Adipose tissue (tissue), 3 donors: ENCODE data around the gene MTHFD2. TPM values are rescaled to one million over a fixed set of nuclear protein-coding genes. Genes with fewer than 3 reads are reported as not detected.
"Not testable (repeated sequence)": the region's sequence is repeated elsewhere in the genome, so short reads cannot be mapped to it uniquely, and the experiment has no call there.

Experiments used
- H3K27ac ChIP-seq: one replicate; pipeline ENCODE4 v1.5.1; 2013; ENCODE audit warnings: low read depth, low read length
- WGBS, 3 donors: extraction: QIAGEN DNeasy Blood & Tissue Kit; methylation state at CpG; one replicate each; pipeline ENCODE4 v1.1.7; 2013; 5-methylcytosine and 5-hydroxymethylcytosine counted together
- polyA plus RNA-seq, 3 donors: library from polyadenylated mRNA; stranded (reverse); fragments of 200-250 nt; gene quantifications; one replicate each; pipeline ENCODE4 v1.2.3, GENCODE V29; 2013
- donor health status: healthy with polysubstance abuse.
- donor health status: Bipolar disorder and iron deficiency.
- donor health status: healthy.

Gene MTHFD2
- polyA plus RNA-seq, result 10 to 100 TPM; 36.1 to 55.4 (median 41.0) TPM

DNA sequence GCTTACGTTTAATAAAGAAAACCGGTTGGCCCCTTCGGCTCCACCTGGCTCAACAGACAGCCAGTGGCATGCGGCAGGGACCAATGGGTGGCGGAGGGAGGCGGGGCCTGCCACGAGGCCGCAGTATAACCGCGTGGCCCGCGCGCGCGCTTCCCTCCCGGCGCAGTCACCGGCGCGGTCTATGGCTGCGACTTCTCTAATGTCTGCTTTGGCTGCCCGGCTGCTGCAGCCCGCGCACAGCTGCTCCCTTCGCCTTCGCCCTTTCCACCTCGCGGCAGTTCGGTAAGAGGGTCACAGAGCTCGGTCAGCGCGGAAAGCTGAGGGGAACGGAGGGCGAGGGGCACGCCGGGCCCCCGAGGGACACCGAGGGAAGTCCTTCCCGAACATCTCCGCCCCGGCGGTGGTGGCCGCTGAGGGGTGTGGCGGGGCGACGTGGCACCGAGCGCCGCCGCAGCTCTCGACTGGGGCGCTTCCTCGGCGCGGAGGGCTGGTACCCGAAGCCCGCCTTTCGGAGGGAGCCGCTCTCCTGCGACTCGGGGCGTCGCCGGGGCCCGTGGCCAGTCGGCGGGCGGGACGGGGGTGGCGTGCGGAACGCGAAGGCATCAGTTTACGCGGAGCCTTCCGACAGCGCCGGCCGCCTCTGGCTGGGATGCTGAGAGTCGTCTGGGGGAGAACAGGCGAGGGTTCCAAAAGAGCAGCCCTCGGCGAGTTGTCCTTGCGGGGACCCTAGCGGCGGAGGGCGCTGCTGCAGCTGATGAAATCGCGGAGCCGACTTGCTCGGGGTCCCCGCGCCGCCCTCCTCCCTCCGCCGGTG lies at the start of gene MTHFD2:
Gene MTHFD2 (plus strand): TSS at position 155 of the 814 bp plus-strand sequence. CDS start 27 bp downstream, at position 182.
- 0 to 1% (median 1%) methylated on average over 83 to 96 of the region's 96 CpGs for WGBS, 3 donors

DNA sequence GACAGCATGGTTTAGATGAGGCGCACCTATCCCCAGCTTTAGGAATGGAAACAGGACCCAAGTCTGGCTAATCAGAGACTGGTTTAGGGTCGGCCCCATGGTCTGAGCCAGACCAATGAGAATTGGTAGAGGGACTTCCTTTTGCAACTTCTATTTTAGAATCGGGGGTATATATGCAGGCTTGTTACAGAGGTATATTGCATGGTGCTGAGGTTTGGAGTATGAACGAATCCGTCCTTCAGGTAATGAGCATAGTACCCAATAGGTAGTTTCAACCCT lies 49.2 kb upstream of the MTHFD2 start:
- no peak overlapping the region for H3K27ac ChIP-seq
- 91 to 92% (median 92%) methylated on average over 5 of the region's 5 CpGs for WGBS, 3 donors

More for the DNA sequence above, at the start of gene MTHFD2:
- H3K27ac ChIP-seq, result peak within 1 kb of the TSS; percentile 83

DNA sequence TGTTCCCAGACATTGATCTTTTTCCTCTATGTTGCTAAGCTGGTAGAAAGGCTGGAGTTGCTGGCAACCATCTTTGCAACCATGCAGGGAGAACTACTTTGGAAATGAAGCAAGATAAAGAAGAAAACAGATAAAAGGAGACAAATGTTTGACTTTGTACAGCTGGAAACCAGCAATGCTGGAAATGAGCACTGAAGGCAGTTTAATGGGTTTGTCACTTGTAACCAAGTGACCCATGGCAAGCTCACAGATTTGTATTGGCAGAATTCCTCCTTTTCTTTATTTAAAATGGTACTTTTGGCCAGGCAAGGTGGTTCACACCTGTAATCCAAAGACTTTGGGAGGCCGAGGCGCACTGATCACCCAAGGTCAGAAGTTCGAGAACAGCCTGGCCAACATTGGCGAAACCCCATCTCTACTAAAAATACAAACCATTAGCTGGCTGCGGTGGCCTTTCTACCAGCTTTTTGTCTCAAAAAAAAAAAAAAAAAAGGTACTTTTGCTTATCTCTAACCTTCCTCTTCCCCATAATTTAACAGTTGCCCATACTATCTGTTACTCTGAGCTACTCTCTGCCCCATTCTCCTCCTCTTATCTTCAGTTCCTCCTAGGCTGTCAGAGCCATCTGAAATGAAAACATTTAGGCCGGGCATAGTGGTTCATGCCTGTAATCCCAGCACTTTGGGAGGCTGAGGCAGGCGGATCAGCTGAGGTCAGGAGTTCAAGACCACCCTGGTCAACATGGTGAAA lies 48.7 kb upstream of the MTHFD2 start:
- no peak overlapping the region for H3K27ac ChIP-seq
- WGBS, 3 donors, result 91 to 95% (median 92%) methylated on average over 7 of the region's 7 CpGs

DNA sequence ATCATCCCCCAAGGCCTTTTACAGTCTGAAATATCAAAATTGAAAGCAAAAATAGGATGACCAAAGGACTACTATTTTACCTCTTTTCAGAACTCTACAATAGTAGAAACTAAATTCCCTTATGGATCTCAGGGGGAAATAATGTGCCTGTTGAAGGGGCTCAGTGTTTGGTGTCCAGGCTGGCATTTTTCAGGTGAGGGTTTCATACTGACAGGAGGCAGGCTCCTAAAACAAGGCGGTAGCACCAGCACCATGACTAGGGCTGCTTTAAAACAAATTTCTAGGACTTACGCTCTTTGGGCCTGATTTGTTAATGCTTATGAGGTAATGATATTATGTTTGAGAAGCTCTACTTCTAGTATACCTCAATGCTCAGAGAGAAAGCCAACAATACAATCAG lies 45.5 kb upstream of the MTHFD2 start:
- no peak overlapping the region for H3K27ac ChIP-seq
- 85 to 93% (median 86%) methylated on average over 2 of the region's 2 CpGs for WGBS, 3 donors

DNA sequence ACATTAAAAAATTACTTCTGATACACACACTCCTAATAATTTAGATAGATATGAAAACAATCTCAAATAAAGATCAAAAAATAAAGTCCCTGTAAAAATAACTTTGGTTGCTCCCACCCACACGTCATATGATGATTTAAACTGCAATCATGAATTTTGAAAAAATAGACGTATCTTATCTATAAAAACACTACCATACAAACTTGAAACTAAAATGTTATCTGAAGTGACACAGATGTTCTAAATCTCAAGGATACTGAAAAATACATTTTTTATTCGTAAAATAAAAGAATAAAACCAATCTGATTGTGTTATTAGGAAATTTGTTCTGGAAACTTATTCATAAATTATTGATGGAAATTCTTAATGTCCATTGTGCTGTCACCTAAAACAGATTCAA lies 42.6 kb upstream of the MTHFD2 start:
- 45 to 94% (median 89%) methylated on average over 3 of the region's 3 CpGs for WGBS, 3 donors
- no peak overlapping the region for H3K27ac ChIP-seq

DNA sequence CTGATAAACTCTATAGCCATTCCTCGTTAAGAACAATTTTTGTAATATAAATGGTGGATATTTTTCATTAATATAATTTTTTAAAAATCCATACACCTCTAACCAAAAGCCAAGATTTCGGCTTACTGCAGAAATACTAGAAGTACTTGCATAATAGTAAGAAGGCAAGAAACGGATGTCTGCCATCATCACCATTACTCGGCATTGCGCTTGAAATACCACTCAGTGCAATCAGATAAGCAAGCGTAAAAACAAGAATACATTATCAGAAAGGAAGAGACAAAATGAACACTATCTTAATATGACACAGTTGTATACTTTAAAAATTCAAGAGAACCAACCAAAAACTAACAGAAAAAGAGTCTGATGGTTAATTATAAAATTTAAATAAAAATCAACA lies 35.5 kb upstream of the MTHFD2 start:
- H3K27ac ChIP-seq, result no peak overlapping the region
- 80 to 96% (median 89%) methylated on average over 6 of the region's 6 CpGs for WGBS, 3 donors

DNA sequence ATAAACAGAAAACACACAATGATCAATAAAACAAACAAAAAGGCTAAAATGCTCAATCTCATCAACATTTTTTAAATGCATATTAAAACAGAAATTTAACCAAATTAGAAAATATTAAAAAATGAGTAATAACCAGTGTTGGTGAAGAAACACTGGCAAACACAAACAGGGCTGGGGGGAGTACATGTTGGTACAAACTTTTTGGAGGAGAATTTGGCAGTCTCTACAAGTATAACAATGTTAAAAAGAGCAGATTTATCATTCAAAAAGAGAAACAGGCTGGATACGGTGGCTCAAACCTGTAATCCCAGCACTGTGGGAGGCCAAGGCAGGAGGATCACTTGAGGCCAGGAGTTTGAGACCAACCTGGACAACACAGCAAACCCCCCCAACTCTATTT lies 33.7 kb upstream of the MTHFD2 start:
- H3K27ac ChIP-seq, result no peak overlapping the region
- WGBS, 3 donors, result 98 to 100% (median 100%) methylated on average over 1 of the region's 1 CpG

- 68 to 76% (median 74%) methylated on average over 2 of the region's 2 CpGs for WGBS, 3 donors
- H3K27ac ChIP-seq, result no peak overlapping the region
Observed at GRCh38 chr2:74168739-74169138, 29.7 kb upstream of the MTHFD2 start.

GRCh38 chr2:74174909-74175308 lies 23.5 kb upstream of the MTHFD2 start:
- no peak overlapping the region for H3K27ac ChIP-seq
- 60 to 94% (median 89%) methylated on average over 1 of the region's 1 CpG for WGBS, 3 donors

- H3K27ac ChIP-seq, result peak overlapping the region; percentile 19
Observed at GRCh38 chr2:74177696-74178095, 20.7 kb upstream of the MTHFD2 start.

- WGBS, 3 donors, result 0 to 1% (median 0%) methylated on average over 84 of the region's 84 CpGs
- peak within 1 kb of the TSS; percentile 19 for H3K27ac ChIP-seq
Observed at GRCh38 chr2:74178211-74179062, 20.0 kb upstream of the MTHFD2 start, which contains the start of gene MOB1A. Gene MOB1A, minus strand, starts transcription at chr2:74178879. Its CDS starts 205 bp downstream, at chr2:74178674.

DNA sequence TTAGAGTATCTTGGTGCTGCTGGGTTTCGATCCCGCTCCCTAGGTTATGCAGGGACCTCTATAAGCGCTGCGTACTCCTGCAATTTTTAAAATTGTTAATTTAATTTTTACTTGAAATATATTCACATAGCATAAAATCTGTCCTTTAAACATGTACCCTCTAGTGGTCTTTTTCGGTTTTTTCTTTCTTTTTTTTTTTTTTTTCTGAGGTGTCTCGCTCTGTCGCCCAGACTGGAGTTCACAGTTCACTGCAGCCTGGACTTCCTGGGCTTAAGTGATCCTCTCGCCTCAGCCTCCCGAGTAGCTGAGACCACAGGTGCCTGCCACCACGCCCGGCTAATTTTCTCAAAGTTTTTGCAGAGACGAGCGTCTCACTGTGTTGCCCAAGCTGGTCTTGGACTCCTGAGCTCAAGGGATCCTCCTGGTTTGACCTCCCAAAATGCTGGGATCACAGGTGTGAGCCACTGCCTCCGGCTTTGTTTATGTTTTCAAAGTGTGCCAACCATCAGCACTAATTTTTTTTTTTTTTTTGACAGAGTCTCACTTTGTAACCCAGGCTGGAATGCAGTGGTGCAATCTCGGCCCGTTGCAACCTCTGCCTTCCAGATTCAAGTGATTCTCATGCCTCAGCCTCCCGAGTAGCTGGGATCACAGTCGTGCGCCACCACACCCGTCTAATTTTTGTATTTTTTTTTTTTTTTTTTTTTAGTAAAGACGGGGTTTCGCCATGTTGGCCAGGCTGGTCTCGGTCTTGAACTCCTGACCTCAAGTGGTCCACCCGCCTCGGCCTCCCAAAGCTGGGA lies 19.2 kb upstream of the MTHFD2 start:
- no peak overlapping the region for H3K27ac ChIP-seq
- WGBS, 3 donors, result 43 to 53% (median 50%) methylated on average over 24 to 25 of the region's 25 CpGs

- no peak overlapping the region for H3K27ac ChIP-seq
- WGBS, 3 donors, result 25 to 63% (median 35%) methylated on average over 7 of the region's 7 CpGs
Observed at GRCh38 chr2:74181739-74182138, 16.7 kb upstream of the MTHFD2 start.

GRCh38 chr2:74183878-74184277 lies 14.5 kb upstream of the MTHFD2 start:
- 85 to 87% (median 86%) methylated on average over 2 of the region's 2 CpGs for WGBS, 3 donors
- no peak overlapping the region for H3K27ac ChIP-seq

DNA sequence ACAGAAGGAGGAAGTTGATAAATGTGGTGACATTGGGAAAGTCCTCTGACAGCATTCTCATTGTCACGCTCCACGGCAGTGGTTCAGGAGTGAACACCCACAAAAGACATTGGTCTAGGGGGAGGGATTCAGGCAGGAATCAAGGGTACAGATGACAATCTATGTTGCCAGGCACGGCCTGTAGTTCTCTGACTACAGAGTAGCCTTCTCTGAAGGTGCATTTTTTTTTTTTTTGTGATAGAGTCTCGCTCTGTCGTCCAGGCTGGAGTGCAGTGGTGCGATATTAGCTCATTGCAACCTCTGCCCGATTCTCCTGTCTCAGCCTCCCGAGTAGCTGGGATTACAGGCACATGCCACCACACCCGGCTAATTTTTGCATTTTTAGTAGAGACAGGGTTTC lies 12.4 kb upstream of the MTHFD2 start:
- WGBS, 3 donors, result 62 to 85% (median 68%) methylated on average over 9 of the region's 9 CpGs

DNA sequence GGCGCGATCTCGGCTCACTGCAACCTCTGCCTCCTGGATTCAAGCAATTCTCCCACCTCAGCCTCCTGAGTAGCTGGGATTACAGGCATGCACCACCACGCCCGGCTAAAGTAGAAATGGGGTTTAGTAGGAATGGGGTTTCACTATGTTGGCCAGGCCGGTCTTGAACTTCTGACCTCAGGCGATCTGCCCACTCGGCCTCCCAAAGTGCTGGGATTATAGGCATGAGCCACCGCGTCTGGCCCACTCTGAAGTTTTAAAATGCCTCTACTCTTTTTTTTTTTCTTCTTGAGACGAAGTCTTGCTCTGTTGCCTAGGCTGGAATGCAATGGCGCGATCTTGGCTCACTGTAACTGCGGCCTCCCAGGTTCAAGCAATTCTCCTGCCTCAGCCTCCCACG lies 11.7 kb upstream of the MTHFD2 start:
- 93 to 97% (median 95%) methylated on average over 15 of the region's 15 CpGs for WGBS, 3 donors
- not testable (repeated sequence) for H3K27ac ChIP-seq

More for the DNA sequence above, 12.4 kb upstream of the MTHFD2 start:
- no peak overlapping the region for H3K27ac ChIP-seq

- no peak overlapping the region for H3K27ac ChIP-seq
- whole genome bisulfite sequencing, 3 donors, result 77 to 94% (median 83%) methylated on average over 6 of the region's 6 CpGs
Observed at GRCh38 chr2:74188018-74188601, 10.3 kb upstream of the MTHFD2 start.

DNA sequence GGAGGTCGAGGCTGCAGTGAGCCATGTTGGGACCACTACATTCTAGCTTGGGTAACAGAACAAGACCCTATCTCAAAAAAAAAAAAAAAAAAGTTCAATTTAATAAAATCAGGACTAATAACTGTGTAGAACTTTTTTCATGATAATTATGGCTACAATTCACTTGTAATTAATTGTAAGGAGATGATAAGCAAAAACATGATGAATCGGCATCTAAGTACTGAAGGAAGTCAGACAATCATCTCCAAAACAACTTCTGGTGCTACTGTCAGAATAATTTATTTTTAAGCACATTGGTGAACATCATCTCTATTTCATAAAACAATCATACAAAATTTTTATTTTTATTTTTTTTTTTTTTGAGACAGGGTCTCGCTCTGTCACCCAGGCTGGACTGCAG lies 9.7 kb upstream of the MTHFD2 start:
- WGBS, 3 donors, result 92 to 96% (median 96%) methylated on average over 3 of the region's 3 CpGs
- no peak overlapping the region for H3K27ac ChIP-seq
